OCI-LY1 (cell line): Measurements from ENCODE around the gene OXSR1.

ENCODE experiments used
- H2AFZ ChIP-seq: fragments of 200-600 bp; sonication (generic), shearing (Covaris generic); 2 replicates; pipeline ENCODE4 v1.6.0; 2014; ENCODE audit warnings: antibody characterized with exemption, mild to moderate bottlenecking, low read length
- H3F3A ChIP-seq: fragments of 200-600 bp; sonication (generic), shearing (Covaris generic); 2 replicates; pipeline ENCODE4 v1.6.0; 2014; ENCODE audit warnings: mild to moderate bottlenecking, antibody characterized with exemption, low read length, moderate library complexity; ENCODE audit not compliant: insufficient read depth
- H3K27ac ChIP-seq: fragments of 200-600 bp; sonication (generic); 2 replicates; pipeline ENCODE4 v1.5.1; 2014; ENCODE audit warnings: low read length, mixed run types, mild to moderate bottlenecking, low read depth; ENCODE audit not compliant: poor library complexity, severe bottlenecking
- H3K27me3 ChIP-seq: fragments of 200-600 bp; sonication (generic); 2 replicates; pipeline ENCODE4 v1.6.0; 2014; ENCODE audit warnings: antibody characterized with exemption, mild to moderate bottlenecking, low read length, moderate library complexity; ENCODE audit not compliant: insufficient read depth
- H3K36me3 ChIP-seq: fragments of 200-600 bp; sonication (generic); 2 replicates; pipeline ENCODE4 v1.6.1; 2014; ENCODE audit warnings: mild to moderate bottlenecking, antibody characterized with exemption, low read length, moderate library complexity, mixed read lengths; ENCODE audit not compliant: insufficient read depth
- H3K4me1 ChIP-seq: fragments of 200-600 bp; sonication (generic); 2 replicates; pipeline ENCODE4 v1.5.1; 2014; ENCODE audit warnings: mild to moderate bottlenecking, low read length, moderate library complexity; ENCODE audit not compliant: insufficient read depth, severe bottlenecking
- H3K4me2 ChIP-seq: fragments of 200-600 bp; sonication (generic), shearing (Covaris generic); 2 replicates; pipeline ENCODE4 v1.6.1; 2014; ENCODE audit warnings: low read length
- H3K4me3 ChIP-seq: fragments of 200-600 bp; sonication (generic); 2 replicates; pipeline ENCODE4 v1.5.1; 2014; ENCODE audit warnings: low read length, low read depth, mild to moderate bottlenecking, mixed read lengths; ENCODE audit not compliant: poor library complexity, severe bottlenecking
- H3K79me2 ChIP-seq: fragments of 200-600 bp; shearing (Covaris generic); 2 replicates; pipeline ENCODE4 v1.6.1; 2016; ENCODE audit warnings: mixed run types, low read length, mixed read lengths; ENCODE audit not compliant: insufficient read depth
- H3K9ac ChIP-seq: fragments of 200-600 bp; sonication (generic), shearing (Covaris generic); 2 replicates; pipeline ENCODE4 v1.6.1; 2014; ENCODE audit warnings: mild to moderate bottlenecking, low read length, mixed read lengths
- H3K9me2 ChIP-seq: fragments of 200-600 bp; sonication (generic), shearing (Covaris generic); 2 replicates; pipeline ENCODE4 v1.6.1; 2014; ENCODE audit warnings: low read depth, mild to moderate bottlenecking, low read length, mixed read lengths
- H3K9me3 ChIP-seq: fragments of 200-600 bp; shearing (Covaris generic); 2 replicates; pipeline ENCODE4 v1.6.1; 2014; ENCODE audit warnings: low read length, mixed read lengths
- H4K20me1 ChIP-seq: fragments of 200-600 bp; sonication (generic), shearing (Covaris generic); 2 replicates; pipeline ENCODE4 v1.6.0; 2016; ENCODE audit warnings: mild to moderate bottlenecking, low read length; ENCODE audit not compliant: insufficient read depth
- CTCF ChIP-seq: fragments of 200-600 bp; sonication (generic), shearing (Covaris generic); IDR thresholded peaks from 2 replicates; pipeline ENCODE4 v1.5.1; 2017; ENCODE audit warnings: mild to moderate bottlenecking, antibody characterized with exemption, low read length, moderate library complexity, mixed read lengths
- EZH2 ChIP-seq: fragments of 200-600 bp; sonication (generic), shearing (Covaris generic); IDR thresholded peaks from 2 replicates; pipeline ENCODE4 v1.8.0; 2017; ENCODE audit warnings: borderline replicate concordance, mixed run types, mild to moderate bottlenecking, antibody characterized with exemption, low read length, moderate library complexity, mixed read lengths

Gene OXSR1

GRCh38 chr3:38274864-38275649, 109.7 kb downstream of the OXSR1 start:
- H3K79me2 ChIP-seq = no peaks in the 10 kb centered on the region
- no peaks in the 10 kb centered on the region for H3K27me3 ChIP-seq
- H3K4me2 ChIP-seq = no peak overlapping the region
- no peaks in the 10 kb centered on the region for H4K20me1 ChIP-seq
- H3K4me3 ChIP-seq = no peak overlapping the region
- H3K9me3 ChIP-seq = no peaks in the 10 kb centered on the region
- H3K27ac ChIP-seq = no peak overlapping the region
- no peak overlapping the region for H2AFZ ChIP-seq
- TF ChIP-seq CTCF (no peak), EZH2 (no peak)
- H3K36me3 ChIP-seq = no peaks in the 10 kb centered on the region
- H3F3A ChIP-seq = no peaks in the 10 kb centered on the region
- no peak overlapping the region for H3K9ac ChIP-seq
- H3K9me2 ChIP-seq = no peaks in the 10 kb centered on the region
- H3K4me1 ChIP-seq = no peaks in the 10 kb centered on the region

GRCh38 chr3:38275658-38276057, 110.3 kb downstream of the OXSR1 start:
- H3K4me1 ChIP-seq = no peaks in the 10 kb centered on the region
- H4K20me1 ChIP-seq = no peaks in the 10 kb centered on the region
- TF ChIP-seq EZH2 = no peak
- no peak for TF ChIP-seq CTCF
- no peak overlapping the region for H3K27ac ChIP-seq
- H3K4me2 ChIP-seq = no peak overlapping the region
- no peaks in the 10 kb centered on the region for H3F3A ChIP-seq
- H3K9ac ChIP-seq = no peak overlapping the region
- no peaks in the 10 kb centered on the region for H3K79me2 ChIP-seq
- no peak overlapping the region for H2AFZ ChIP-seq
- H3K36me3 ChIP-seq = no peaks in the 10 kb centered on the region
- no peaks in the 10 kb centered on the region for H3K9me2 ChIP-seq
- H3K9me3 ChIP-seq = no peaks in the 10 kb centered on the region
- no peak overlapping the region for H3K4me3 ChIP-seq
- H3K27me3 ChIP-seq = no peaks in the 10 kb centered on the region

GRCh38 chr3:38276081-38276916, 111.0 kb downstream of the OXSR1 start:
- H3K9ac ChIP-seq = no peak overlapping the region
- no peaks in the 10 kb centered on the region for H3K4me1 ChIP-seq
- no peaks in the 10 kb centered on the region for H4K20me1 ChIP-seq
- no peaks in the 10 kb centered on the region for H3K9me2 ChIP-seq
- H3K4me2 ChIP-seq = no peak overlapping the region
- no peak overlapping the region for H3K27ac ChIP-seq
- H3K4me3 ChIP-seq = no peak overlapping the region
- TF ChIP-seq EZH2 (no peak), CTCF (no peak)
- H3K79me2 ChIP-seq = no peaks in the 10 kb centered on the region
- H3K9me3 ChIP-seq = no peaks in the 10 kb centered on the region
- H3K27me3 ChIP-seq = no peaks in the 10 kb centered on the region
- H3F3A ChIP-seq = no peaks in the 10 kb centered on the region
- no peaks in the 10 kb centered on the region for H3K36me3 ChIP-seq
- no peak overlapping the region for H2AFZ ChIP-seq
